AG04450 (cell line): ENCODE results near the gene SLC37A1. TPM values are rescaled to one million over a fixed set of nuclear protein-coding genes. Genes with fewer than 3 reads are reported as not detected.

Experiments
- CTCF ChIA-PET: fragments of 300-600, 350-600 bp; formaldehyde crosslinking; extraction: SDS; loops from one replicate; lab custom pipeline; 2022; ENCODE audit warnings: antibody characterized with exemption, inconsistent platforms; lab: Charles Lee
- POLR2A ChIA-PET: fragments of 350-600 bp; formaldehyde crosslinking; extraction: SDS; loops from one replicate; lab custom pipeline; 2021; ENCODE audit warnings: antibody characterized with exemption, inconsistent platforms; lab: Yijun Ruan, JAX
- DNase-seq: peaks from one replicate; pipeline ENCODE4 v3.0.0-alpha.2; 2011; ENCODE audit warnings: low read depth, low spot score
- H3K27ac ChIP-seq: one replicate; pipeline ENCODE4 v1.5.1; 2012; ENCODE audit warnings: low read depth, low read length, control low read depth
- H3K27me3 ChIP-seq: one replicate; pipeline ENCODE4 v1.6.0; 2012; ENCODE audit warnings: low read length; ENCODE audit not compliant: control insufficient read depth, insufficient read depth
- H3K4me3 ChIP-seq: 2 replicates; pipeline ENCODE4 v1.5.1; 2011; ENCODE audit warnings: mild to moderate bottlenecking, low read depth, low read length, control low read depth
- H3K9me3 ChIP-seq: 2 replicates; pipeline ENCODE4 v1.5.1; 2012; ENCODE audit warnings: low read length; ENCODE audit not compliant: control insufficient read depth, insufficient read depth
- CTCF ChIP-seq: IDR thresholded peaks from 2 replicates; pipeline ENCODE4 v1.5.1; 2011; ENCODE audit warnings: low read depth, low read length, control low read depth, inconsistent platforms
- polyA plus RNA-seq: library from polyadenylated mRNA; depleted of rRNA; stranded (reverse); fragments of >200 nt; gene quantifications from 2 replicates; pipeline ENCODE4 v1.2.3, GENCODE V29; 2011

SLC37A1 gene
- polyA plus RNA-seq, 1 experiment, result 0.05 TPM

- CTCF ChIA-PET, result no interaction called here
- no peak for TF ChIP-seq CTCF
- Histone ChIP-seq H3K9me3 (0 out of 2 replicates have a peak, but pooled peaks cover 3% of the 10 kb centered on the region), H3K27ac (no peak overlapping the region), H3K27me3 (no peaks in the 10 kb centered on the region), H3K4me3 (no peak overlapping the region)
- no peak for DNase-seq
- POLR2A ChIA-PET, result no interaction called here
Measured at GRCh38 chr21:42608446-42608845, 94.8 kb downstream of the SLC37A1 start.

GRCh38 chr21:42609811-42610210 is 96.2 kb downstream of the SLC37A1 start:
- no peak for TF ChIP-seq CTCF
- Histone ChIP-seq H3K27ac (no peak overlapping the region), H3K9me3 (0 out of 2 replicates have a peak, but pooled peaks cover 3% of the 10 kb centered on the region), H3K4me3 (no peak overlapping the region), H3K27me3 (no peaks in the 10 kb centered on the region)
- DNase-seq, result no peak
- ChIA-PET CTCF (no interaction called here), POLR2A (no interaction called here)

GRCh38 chr21:42611852-42612251 is 98.2 kb downstream of the SLC37A1 start:
- Histone ChIP-seq H3K4me3 (no peak overlapping the region), H3K9me3 (peaks cover 11% of the 10 kb centered on the region; the same call in 1 of the 2 replicates), H3K27me3 (no peaks in the 10 kb centered on the region), H3K27ac (no peak overlapping the region)
- ChIA-PET POLR2A (no interaction called here), CTCF (no interaction called here)
- DNase-seq, result no peak
- no peak for TF ChIP-seq CTCF

GRCh38 chr21:42612390-42612789 is 98.7 kb downstream of the SLC37A1 start:
- H3K27me3 ChIP-seq, result no peaks in the 10 kb centered on the region
- no peak for TF ChIP-seq CTCF
- DNase-seq, result no peak
- no peak overlapping the region for H3K4me3 ChIP-seq
- POLR2A ChIA-PET, result no interaction called here
- H3K27ac ChIP-seq, result no peak overlapping the region
- peaks cover 16% of the 10 kb centered on the region; the same call in 1 of the 2 replicates for H3K9me3 ChIP-seq
- CTCF ChIA-PET, result no interaction called here

GRCh38 chr21:42613756-42614155 is 100.1 kb downstream of the SLC37A1 start:
- no peaks in the 10 kb centered on the region for H3K27me3 ChIP-seq
- no peak overlapping the region for H3K27ac ChIP-seq
- POLR2A ChIA-PET, result no interaction called here
- no peak for TF ChIP-seq CTCF
- DNase-seq, result no peak
- H3K9me3 ChIP-seq, result peaks cover 16% of the 10 kb centered on the region; the same call in 1 of the 2 replicates
- no peak overlapping the region for H3K4me3 ChIP-seq
- CTCF ChIA-PET, result no interaction called here
